22Rv1 (cell line): ENCODE measurements around the gene CHMP3.

Experiments used
- CTCF ChIP-seq: fragments of 450-650 bp; IDR thresholded peaks from 2 replicates; pipeline ENCODE4 v1.5.1; 2017; ENCODE audit warnings: mild to moderate bottlenecking
- ZFX ChIP-seq: fragments of 450-650 bp; IDR thresholded peaks from 2 replicates; pipeline ENCODE4 v1.6.1; 2017; ENCODE audit warnings: antibody characterized with exemption, borderline replicate concordance

- TF ChIP-seq CTCF (no peak), ZFX (no peak)
These were observed 87.2 kb downstream of the CHMP3 start for GRCh38 chr2:86476092-86476491.
